ENCODE data around the gene VTI1B.
"Not testable (repeated sequence)": the region's sequence is repeated elsewhere in the genome, so short reads cannot be mapped to it uniquely, and the experiment has no call there.

Gene VTI1B

GRCh38 chr14:67704484-67705089 is 30.2 kb upstream of the VTI1B start:
- no peak overlapping the region for H2BK5ac ChIP-seq (ENCODE audit: low read length)
- no peaks in the 10 kb centered on the region for H3K79me1 ChIP-seq (ENCODE audit: low read length)
- no peak overlapping the region for H3K23ac ChIP-seq (ENCODE audit: low read length)
- no peak overlapping the region for H3K56ac ChIP-seq (ENCODE audit: low read length)
- H3K36me3 ChIP-seq (ENCODE audit: control insufficient read depth, insufficient read depth, low read length) = no peaks in the 10 kb centered on the region
- H3K9ac ChIP-seq (ENCODE audit: low read length) = no peak overlapping the region
- H3K4me2 ChIP-seq (ENCODE audit: low read length) = no peak overlapping the region
- no peak overlapping the region for H4K5ac ChIP-seq (ENCODE audit: low read length)
- no peak overlapping the region for H3K4ac ChIP-seq (ENCODE audit: low read depth, low read length)
- H2BK15ac ChIP-seq (replicated peaks; ENCODE audit: low read depth) = no peak overlapping the region
- H3K27ac ChIP-seq (ENCODE audit: low read depth, low read length) = no peak overlapping the region
- WGBS (ENCODE audit: extremely low coverage, insufficient coverage, low lambda C conversion rate) = no CpG with 5 or more reads among the region's 3 CpGs
- H3K79me2 ChIP-seq (ENCODE audit: control insufficient read depth, insufficient read depth, low read length) = no peaks in the 10 kb centered on the region
- no peak overlapping the region for H3K18ac ChIP-seq (ENCODE audit: low read length)
- no peak overlapping the region for H2BK120ac ChIP-seq (ENCODE audit: low read depth, low read length)
- DNase-seq = peak; percentile 77
- H4K8ac ChIP-seq (ENCODE audit: low read depth, low read length) = no peak overlapping the region
- no peaks in the 10 kb centered on the region for H3K4me1 ChIP-seq (ENCODE audit: control insufficient read depth, low read depth, low read length)
- no peaks in the 10 kb centered on the region for H3K27me3 ChIP-seq (ENCODE audit: insufficient read depth, low read length, poor library complexity)
- no peak overlapping the region for H3K4me3 ChIP-seq (ENCODE audit: low read length)
- no peak overlapping the region for H2AK5ac ChIP-seq (ENCODE audit: low read length)

GRCh38 chr14:67703997-67704396 is 29.6 kb upstream of the VTI1B start:
- no peak overlapping the region for H4K8ac ChIP-seq (ENCODE audit: low read depth, low read length)
- H3K4me2 ChIP-seq (ENCODE audit: low read length) = no peak overlapping the region
- no peak overlapping the region for H3K23ac ChIP-seq (ENCODE audit: low read length)
- no peak overlapping the region for H2AK5ac ChIP-seq (ENCODE audit: low read length)
- H3K9ac ChIP-seq (ENCODE audit: low read length) = no peak overlapping the region
- no peak overlapping the region for H4K5ac ChIP-seq (ENCODE audit: low read length)
- H2BK15ac ChIP-seq (replicated peaks; ENCODE audit: low read depth) = no peak overlapping the region
- H3K56ac ChIP-seq (ENCODE audit: low read length) = no peak overlapping the region
- no peak for DNase-seq
- WGBS (ENCODE audit: extremely low coverage, insufficient coverage, low lambda C conversion rate) = no CpG with 5 or more reads among the region's 3 CpGs
- no peak overlapping the region for H3K4ac ChIP-seq (ENCODE audit: low read depth, low read length)
- no peak overlapping the region for H3K18ac ChIP-seq (ENCODE audit: low read length)
- no peak overlapping the region for H3K4me3 ChIP-seq (ENCODE audit: low read length)
- H2BK120ac ChIP-seq (ENCODE audit: low read depth, low read length) = no peak overlapping the region
- no peak overlapping the region for H2BK5ac ChIP-seq (ENCODE audit: low read length)
- H3K79me1 ChIP-seq (ENCODE audit: low read length) = no peaks in the 10 kb centered on the region
- H3K27ac ChIP-seq (ENCODE audit: low read depth, low read length) = no peak overlapping the region
- no peaks in the 10 kb centered on the region for H3K4me1 ChIP-seq (ENCODE audit: control insufficient read depth, low read depth, low read length)
- H3K27me3 ChIP-seq (ENCODE audit: insufficient read depth, low read length, poor library complexity) = no peaks in the 10 kb centered on the region
- H3K36me3 ChIP-seq (ENCODE audit: control insufficient read depth, insufficient read depth, low read length) = no peaks in the 10 kb centered on the region
- H3K79me2 ChIP-seq (ENCODE audit: control insufficient read depth, insufficient read depth, low read length) = no peaks in the 10 kb centered on the region

- WGBS (ENCODE audit: extremely low coverage, insufficient coverage, low lambda C conversion rate) = no CpG with 5 or more reads among the region's 8 CpGs
- H3K79me1 ChIP-seq (ENCODE audit: low read length); H3K27me3 ChIP-seq (ENCODE audit: insufficient read depth, low read length, poor library complexity); H2AK5ac ChIP-seq (ENCODE audit: low read length); H3K56ac ChIP-seq (ENCODE audit: low read length); H3K4me3 ChIP-seq (ENCODE audit: low read length); H3K79me2 ChIP-seq (ENCODE audit: control insufficient read depth, insufficient read depth, low read length); H3K18ac ChIP-seq (ENCODE audit: low read length); H3K4me2 ChIP-seq (ENCODE audit: low read length); H3K27ac ChIP-seq (ENCODE audit: low read depth, low read length); DNase-seq; H2BK120ac ChIP-seq (ENCODE audit: low read depth, low read length); H2BK15ac ChIP-seq (replicated peaks; ENCODE audit: low read depth); H4K5ac ChIP-seq (ENCODE audit: low read length); H3K23ac ChIP-seq (ENCODE audit: low read length); H3K4me1 ChIP-seq (ENCODE audit: control insufficient read depth, low read depth, low read length); H3K9ac ChIP-seq (ENCODE audit: low read length); H2BK5ac ChIP-seq (ENCODE audit: low read length); H3K4ac ChIP-seq (ENCODE audit: low read depth, low read length); H4K8ac ChIP-seq (ENCODE audit: low read depth, low read length); H3K36me3 ChIP-seq (ENCODE audit: control insufficient read depth, insufficient read depth, low read length): not testable (repeated sequence)
Measured at GRCh38 chr14:67701492-67701891, 27.1 kb upstream of the VTI1B start, which contains the start of gene RDH12. RDH12 (plus strand) TSS chr14:67701886; CDS start chr14:67722643, 20,757 bp downstream.

GRCh38 chr14:67698179-67698578 is 23.7 kb upstream of the VTI1B start:
- no CpG with 5 or more reads among the region's 1 CpG for WGBS (ENCODE audit: extremely low coverage, insufficient coverage, low lambda C conversion rate)

GRCh38 chr14:67697006-67697405 is 22.6 kb upstream of the VTI1B start:
- Histone ChIP-seq H4K8ac (ENCODE audit: low read depth, low read length) (no peak overlapping the region), H3K79me2 (ENCODE audit: control insufficient read depth, insufficient read depth, low read length) (peaks cover 23% of the 10 kb centered on the region)

More at GRCh38 chr14:67698179-67698578, 23.7 kb upstream of the VTI1B start:
- Histone ChIP-seq H3K79me1 (ENCODE audit: low read length) (peaks cover 8% of the 10 kb centered on the region), H4K5ac (ENCODE audit: low read length) (no peak overlapping the region), H3K36me3 (ENCODE audit: control insufficient read depth, insufficient read depth, low read length) (no peaks in the 10 kb centered on the region), H3K9ac (ENCODE audit: low read length) (no peak overlapping the region), H4K8ac (ENCODE audit: low read depth, low read length) (no peak overlapping the region), H3K79me2 (ENCODE audit: control insufficient read depth, insufficient read depth, low read length) (peaks cover 13% of the 10 kb centered on the region), H3K4me2 (ENCODE audit: low read length) (no peak overlapping the region), H3K4ac (ENCODE audit: low read depth, low read length) (no peak overlapping the region), H3K27ac (ENCODE audit: low read depth, low read length) (no peak overlapping the region), H2BK15ac (replicated peaks; ENCODE audit: low read depth) (no peak overlapping the region), H3K27me3 (ENCODE audit: insufficient read depth, low read length, poor library complexity) (no peaks in the 10 kb centered on the region), H2AK5ac (ENCODE audit: low read length) (no peak overlapping the region), H3K56ac (ENCODE audit: low read length) (no peak overlapping the region), H3K4me1 (ENCODE audit: control insufficient read depth, low read depth, low read length) (peaks cover 3% of the 10 kb centered on the region), H2BK5ac (ENCODE audit: low read length) (no peak overlapping the region), H3K23ac (ENCODE audit: low read length) (no peak overlapping the region), H2BK120ac (ENCODE audit: low read depth, low read length) (no peak overlapping the region), H3K4me3 (ENCODE audit: low read length) (no peak overlapping the region), H3K18ac (ENCODE audit: low read length) (no peak overlapping the region)
- DNase-seq = no peak

More at GRCh38 chr14:67697006-67697405, 22.6 kb upstream of the VTI1B start:
- Histone ChIP-seq H3K4me3 (ENCODE audit: low read length) (no peak overlapping the region), H2BK120ac (ENCODE audit: low read depth, low read length) (no peak overlapping the region), H3K18ac (ENCODE audit: low read length) (no peak overlapping the region), H3K9ac (ENCODE audit: low read length) (no peak overlapping the region), H3K4me1 (ENCODE audit: control insufficient read depth, low read depth, low read length) (peaks cover 3% of the 10 kb centered on the region), H3K23ac (ENCODE audit: low read length) (no peak overlapping the region), H3K79me1 (ENCODE audit: low read length) (peaks cover 15% of the 10 kb centered on the region), H3K4ac (ENCODE audit: low read depth, low read length) (no peak overlapping the region), H3K56ac (ENCODE audit: low read length) (no peak overlapping the region), H2BK5ac (ENCODE audit: low read length) (no peak overlapping the region), H3K36me3 (ENCODE audit: control insufficient read depth, insufficient read depth, low read length) (peaks cover 2% of the 10 kb centered on the region), H2BK15ac (replicated peaks; ENCODE audit: low read depth) (no peak overlapping the region), H3K27ac (ENCODE audit: low read depth, low read length) (no peak overlapping the region), H3K27me3 (ENCODE audit: insufficient read depth, low read length, poor library complexity) (no peaks in the 10 kb centered on the region), H2AK5ac (ENCODE audit: low read length) (no peak overlapping the region), H4K5ac (ENCODE audit: low read length) (no peak overlapping the region), H3K4me2 (ENCODE audit: low read length) (no peak overlapping the region)
- no CpG with 5 or more reads among the region's 4 CpGs for WGBS (ENCODE audit: extremely low coverage, insufficient coverage, low lambda C conversion rate)
- no peak for DNase-seq
